Activated CD4-positive, alpha-beta T cell treated with anti-CD3 and anti-CD28 coated beads for 48 hours (primary cell): ENCODE measurements around the gene MORN1.

Experiments used
- DNase-seq: peaks from one replicate; pipeline ENCODE4 v3.0.0-alpha.2; 2020

MORN1 gene

GRCh38 chr1:2287649-2288048, 103.7 kb downstream of the MORN1 start:
- DNase-seq = no peak

- no peak for DNase-seq
These were observed 104.4 kb downstream of the MORN1 start for GRCh38 chr1:2286923-2287322.

GRCh38 chr1:2284932-2285331, 106.4 kb downstream of the MORN1 start:
- no peak for DNase-seq

- no peak for DNase-seq
These were observed 107.1 kb downstream of the MORN1 start for GRCh38 chr1:2283991-2284895.

DNA sequence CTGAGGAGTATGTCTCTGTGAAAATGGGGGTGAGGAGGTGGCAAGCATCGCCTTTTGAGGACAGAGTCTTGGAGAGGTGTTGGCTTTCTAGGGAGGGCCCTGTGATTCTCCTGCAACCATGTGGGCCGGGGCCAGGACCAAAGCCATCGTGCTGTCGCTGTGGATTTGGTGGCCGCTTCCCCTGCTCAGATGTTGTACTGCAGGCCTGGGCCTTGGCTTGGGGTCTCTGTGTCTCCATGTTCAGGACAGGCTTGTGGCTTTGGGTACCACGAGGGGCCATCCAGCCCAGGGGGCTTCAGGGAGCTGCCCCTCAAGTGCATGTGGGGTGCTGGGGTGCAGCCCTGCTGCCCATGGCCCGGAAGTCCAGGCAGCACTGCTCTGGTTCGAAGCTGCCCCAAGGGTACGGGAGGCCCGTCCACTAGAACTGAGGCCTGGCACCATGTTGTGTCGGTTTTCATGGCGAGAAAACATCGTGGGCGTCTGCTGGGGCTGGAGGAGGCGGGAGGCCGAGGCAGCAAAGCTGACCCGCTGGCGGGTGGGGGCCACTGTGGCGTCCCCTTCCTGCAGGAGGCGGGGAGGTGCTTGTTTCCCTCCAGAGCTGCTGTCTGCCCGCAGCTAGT, 107.9 kb downstream of the MORN1 start:
- DNase-seq = no peak

DNA sequence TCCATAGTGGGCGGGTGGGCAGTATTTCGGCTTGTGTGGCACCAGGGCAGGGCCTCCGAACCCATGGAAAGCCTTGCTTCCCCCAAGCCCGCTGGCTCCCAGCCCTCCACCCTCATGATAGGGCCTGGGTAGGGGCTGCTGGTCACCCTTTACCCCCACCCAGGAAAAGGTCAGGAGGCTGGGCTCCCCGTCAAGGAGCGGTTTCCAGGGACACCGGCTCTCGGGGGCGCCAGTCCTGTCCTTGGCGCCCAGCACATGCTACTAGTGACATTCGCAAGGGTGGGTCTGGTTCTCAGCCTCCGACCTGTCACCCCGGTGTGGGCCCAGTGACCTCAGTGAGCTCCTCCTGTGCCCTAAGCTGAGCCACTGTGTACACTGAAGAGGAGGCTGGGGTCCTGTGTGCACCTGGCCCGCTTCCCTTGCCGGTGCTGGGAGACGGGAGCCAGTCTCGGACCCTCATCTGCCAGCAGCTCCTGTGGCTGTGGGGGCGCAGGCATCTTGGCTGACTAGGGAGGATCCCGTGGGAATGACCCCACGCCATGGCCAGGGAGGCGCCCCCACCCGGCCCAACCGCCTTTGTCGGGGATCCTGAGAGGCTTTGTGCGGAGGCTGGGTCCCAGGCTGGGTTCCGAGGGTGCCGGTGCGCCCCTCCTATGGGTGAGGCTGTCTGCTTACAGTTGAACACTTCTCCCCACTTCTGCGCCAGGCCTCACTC, 108.6 kb downstream of the MORN1 start:
- DNase-seq = no peak

- no peak for DNase-seq
These were observed 111.5 kb downstream of the MORN1 start for GRCh38 chr1:2279817-2280216.

DNA sequence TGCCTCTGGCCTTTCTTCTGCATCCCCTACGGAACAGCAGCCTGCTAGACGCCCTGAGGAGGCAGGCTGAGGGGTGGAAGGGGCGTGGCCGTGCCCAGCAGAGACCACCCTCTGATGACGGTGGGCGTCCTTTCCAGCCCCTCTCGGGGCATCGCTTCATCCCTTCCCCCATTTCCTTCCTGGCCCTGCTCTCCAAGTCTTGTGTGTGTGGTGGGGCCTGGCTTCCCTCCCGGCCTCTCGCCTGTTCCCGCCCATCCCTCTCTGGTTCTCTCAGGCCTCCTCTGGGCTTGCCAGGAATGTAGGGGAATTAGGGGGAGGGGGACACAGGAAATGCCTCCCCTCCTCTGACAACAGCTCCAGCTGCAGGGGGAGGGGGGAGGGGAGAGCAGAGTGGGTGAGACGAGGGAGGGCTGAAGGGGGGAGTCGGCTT, 112.1 kb downstream of the MORN1 start:
- no peak for DNase-seq

- DNase-seq = no peak
These were observed 112.7 kb downstream of the MORN1 start for GRCh38 chr1:2278591-2279209.

- no peak for DNase-seq
These were observed 113.4 kb downstream of the MORN1 start for GRCh38 chr1:2277741-2278488.

DNA sequence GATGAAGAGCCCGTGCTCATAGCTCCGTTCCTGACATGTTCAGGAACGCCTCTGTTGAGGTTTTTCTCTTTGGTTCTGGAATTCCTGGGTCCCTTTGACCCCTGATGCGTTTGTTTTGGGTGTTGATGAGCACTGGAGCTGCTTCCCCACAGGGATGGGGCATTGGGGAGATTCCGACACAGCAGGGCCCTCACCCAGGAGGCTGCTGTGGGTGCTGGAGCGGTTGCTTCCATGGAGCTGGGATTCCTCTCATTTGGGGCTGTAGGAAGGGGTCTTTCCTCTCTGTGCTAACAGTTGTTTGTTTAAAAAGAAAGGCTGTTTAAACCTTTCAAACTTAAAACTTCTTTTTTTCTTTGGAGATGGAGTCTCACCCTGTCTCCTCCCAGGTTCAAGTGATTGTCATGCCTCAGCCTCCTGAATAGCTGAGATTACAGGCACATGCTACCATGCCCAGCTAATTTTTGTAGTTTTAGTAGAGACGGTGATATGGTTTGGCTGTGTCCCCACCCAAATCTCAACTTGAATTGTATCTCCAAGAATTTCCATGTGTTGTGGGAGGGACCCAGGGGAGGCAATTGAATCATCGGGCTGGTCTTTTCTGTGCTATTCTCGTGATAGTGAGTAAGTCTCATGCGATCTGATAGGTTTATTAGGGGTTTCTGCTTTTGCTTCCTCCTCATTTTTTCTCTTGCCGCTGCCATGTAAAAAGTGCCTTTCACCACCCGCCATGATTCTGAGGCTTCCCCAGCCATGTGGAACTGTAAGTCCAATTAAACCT, 114.4 kb downstream of the MORN1 start:
- no peak for DNase-seq

DNA sequence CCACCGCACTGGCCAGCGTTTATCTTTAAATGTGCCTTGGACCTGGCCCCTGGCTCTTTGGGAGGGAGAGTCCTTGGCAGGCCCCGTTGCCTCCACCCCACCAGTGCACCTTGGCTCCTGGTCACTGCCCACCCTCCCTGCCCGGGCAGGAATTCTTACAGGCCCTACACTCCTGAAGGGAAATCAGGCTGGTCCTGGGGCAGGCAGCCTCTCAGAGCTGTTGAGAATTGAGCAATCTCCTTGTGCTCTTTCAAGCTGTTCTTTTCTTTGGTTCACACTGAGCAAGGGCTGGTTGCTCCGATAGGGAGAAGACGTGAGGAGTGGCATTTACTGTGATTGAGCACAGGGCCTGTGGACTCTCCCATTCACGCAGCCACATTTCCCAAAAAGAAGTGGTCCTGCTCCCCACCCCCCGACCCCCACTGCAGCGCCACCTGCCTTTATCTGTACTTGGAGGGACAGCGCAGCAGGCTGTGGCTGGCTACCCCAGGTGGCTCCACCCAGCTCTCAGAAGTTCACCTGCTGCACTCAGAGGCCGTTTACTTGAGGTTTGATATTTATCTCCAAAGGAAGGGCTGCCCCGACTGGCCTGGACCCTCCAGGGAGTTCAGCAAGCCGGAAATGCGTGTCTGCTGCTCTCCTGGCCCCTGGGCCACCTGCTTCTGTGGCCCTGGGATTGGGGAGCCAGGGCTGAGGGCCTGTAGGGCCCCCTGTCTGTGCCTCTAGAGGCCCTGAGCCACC, 115.4 kb downstream of the MORN1 start:
- no peak for DNase-seq

DNA sequence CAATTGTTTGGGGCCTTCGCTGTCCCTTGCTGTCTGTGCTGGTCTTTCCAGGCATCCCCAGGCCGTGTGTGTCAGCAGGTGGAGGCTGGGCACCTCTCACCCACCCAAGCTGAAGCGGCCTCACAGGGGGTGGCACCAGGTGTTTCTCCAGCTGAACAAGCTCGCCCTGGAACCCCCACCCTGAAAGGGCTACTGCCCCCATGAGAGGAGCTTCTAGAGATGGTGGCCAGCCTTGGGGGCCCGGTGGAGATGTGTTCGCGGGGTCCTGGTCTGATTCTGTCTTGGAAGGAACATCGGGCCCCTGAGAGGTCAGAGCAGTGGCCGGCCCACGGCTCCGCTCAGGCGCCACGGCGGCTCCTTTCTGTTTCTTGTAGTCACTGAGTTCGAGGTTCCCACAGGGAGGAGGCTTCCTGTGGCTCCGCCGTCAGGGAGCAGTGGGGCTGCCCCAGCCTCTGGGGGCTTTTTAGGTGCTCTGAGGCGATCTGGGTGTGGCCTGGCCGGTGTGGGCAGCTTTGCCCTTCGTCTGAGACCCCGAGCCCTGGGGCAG, 116.4 kb downstream of the MORN1 start:
- DNase-seq = no peak

GRCh38 chr1:2274231-2274928, 117.0 kb downstream of the MORN1 start:
- no peak for DNase-seq

GRCh38 chr1:2273401-2274090, 117.8 kb downstream of the MORN1 start:
- DNase-seq = no peak

- no peak for DNase-seq
These were observed 118.5 kb downstream of the MORN1 start for GRCh38 chr1:2272686-2273400.

DNA sequence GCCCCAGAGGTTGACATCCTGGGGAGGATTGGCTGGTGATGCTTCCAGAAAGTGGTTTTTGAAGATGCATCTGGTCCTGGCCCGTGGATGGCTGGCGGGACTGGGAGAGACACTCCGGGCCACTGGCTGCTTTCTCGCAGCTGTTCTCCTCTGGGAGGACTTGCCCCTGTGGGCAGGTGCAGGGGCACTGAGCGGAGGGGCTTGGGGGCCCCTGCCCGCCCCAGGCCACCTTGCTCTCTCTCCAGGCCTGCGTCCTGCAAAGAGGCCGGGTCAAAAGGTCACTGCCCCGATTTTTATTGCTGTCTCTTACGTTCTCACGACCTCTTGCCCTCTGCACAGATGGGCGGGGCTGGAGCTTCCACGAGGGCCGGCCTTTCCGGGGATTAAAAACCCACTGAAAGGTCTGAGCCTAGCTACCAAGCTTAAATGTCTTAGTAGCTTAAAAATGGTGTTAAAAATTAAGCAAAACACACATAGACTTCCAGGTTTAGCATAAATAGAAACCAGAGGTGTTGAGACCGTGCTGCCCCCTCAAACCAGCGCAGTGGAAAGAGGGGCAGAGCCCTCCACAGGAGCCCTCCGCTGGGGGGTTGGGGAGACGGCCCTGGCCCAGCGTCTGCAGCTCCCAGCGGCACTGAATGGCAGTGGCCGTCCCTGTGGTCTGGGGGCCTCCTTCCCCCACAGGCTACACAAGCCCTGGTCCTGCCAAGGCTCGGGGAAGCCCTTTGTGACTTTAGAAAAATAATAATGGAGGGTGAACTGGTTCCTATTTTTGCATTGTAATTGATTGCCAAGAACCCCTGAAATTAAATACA, 119.3 kb downstream of the MORN1 start:
- no peak for DNase-seq
